Stimulated activated CD8-positive, alpha-beta memory T cell treated with anti-CD3 and anti-CD28 coated beads, Interleukin-2, amount 100 ng/mL, for 1 hour (primary cell): ENCODE measurements around the gene DNAAF5.
A peak's percentile ranks its signal among the peaks of the same experiment; 100 is the strongest.
"Not testable (repeated sequence)": the region's sequence is repeated elsewhere in the genome, so short reads cannot be mapped to it uniquely, and the experiment has no call there.

Experiments used
- DNase-seq, 2 donors: peaks; one replicate each; pipeline ENCODE4 v3.0.0-alpha.2; 2020; ENCODE audit warnings: low read depth in 2 of 2

DNAAF5 gene

GRCh38 chr7:782718-783449 is 56.4 kb downstream of the DNAAF5 start:
- DNase-seq = no peak

DNA sequence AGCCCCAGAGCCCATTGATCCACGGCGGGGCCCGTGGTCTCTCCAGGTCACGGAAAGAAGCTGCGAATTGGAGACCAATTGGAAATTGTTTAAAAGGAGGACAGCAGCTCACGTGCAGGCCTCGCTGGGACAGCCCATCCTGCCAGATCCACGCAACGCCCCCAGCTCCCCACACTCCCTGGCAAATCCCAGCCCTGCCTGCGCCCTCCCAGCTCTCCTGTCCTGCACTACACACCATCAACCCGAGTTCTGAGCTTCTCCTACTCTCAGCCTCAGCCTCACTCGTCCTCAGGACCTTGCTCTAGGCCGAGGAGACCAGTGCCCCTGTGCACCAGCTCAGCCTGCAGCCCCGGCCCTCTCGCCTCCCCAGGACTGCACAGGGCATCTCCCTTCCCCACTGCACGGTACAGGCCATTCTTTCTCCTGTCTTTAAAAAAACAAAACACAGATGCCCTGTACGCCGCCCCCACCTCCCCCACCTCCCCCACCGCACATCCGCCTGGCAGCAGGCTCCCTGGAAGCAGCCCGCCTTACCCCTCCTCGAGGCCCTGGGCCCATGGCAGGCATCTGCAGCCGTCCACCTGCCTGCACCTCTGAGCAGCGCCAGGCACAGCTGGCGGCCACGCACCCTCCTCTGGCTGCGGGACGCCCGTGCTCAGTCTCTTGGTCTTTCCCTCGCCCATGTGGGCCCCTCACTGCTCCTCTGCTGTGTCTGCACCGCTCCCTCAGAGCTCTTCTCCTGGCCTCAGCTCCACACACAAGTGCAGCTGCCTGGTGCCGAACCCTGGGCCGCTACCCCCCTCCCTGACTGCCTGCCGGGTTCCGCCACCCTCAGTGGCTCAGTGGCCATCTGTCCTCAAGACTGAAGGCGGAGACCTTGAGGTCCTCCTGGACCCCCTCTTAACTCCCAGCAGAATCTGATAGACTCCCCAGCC is 57.3 kb downstream of the DNAAF5 start:
- DNase-seq = no peak

DNA sequence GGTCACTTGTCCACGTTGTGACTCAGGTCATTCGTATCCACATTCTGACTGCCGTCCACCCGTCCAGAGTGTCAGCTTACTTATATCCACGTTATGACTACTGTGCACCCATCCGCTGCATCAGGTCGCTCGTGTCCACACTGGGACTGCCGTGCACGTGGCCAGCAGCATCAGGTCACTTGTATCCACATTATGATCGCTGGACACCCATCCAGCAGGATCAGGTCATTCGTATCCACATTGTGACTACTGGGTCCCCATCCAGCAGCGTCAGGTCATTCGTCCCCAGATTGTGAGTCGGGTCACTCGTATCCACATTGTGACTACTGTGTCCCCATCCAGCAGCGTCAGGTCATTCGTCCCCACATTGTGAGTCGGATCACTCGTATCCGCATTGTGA is 58.5 kb downstream of the DNAAF5 start:
- no peak for DNase-seq

DNA sequence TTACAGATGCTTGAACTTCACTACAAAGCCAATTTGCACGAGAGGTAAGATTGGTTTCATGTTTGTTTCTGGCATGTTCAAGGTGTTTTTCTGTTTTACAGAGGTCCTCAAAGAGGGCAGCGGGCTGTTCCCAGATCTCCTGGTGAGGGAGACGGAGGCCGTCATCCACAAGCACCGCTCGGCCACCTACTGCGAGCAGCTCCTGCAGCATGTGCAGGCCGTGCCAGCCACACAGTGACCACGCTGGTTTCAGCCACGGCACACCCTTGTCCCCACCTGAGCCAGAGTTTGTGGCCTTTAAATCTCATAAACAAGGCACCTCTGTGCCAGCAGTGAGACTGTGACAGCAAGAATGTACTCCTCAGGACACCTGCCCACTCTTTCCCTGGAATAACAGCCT is 58.9 kb downstream of the DNAAF5 start:
- no peak for DNase-seq

- DNase-seq = peak; percentile 47 to 62
These were observed 60.2 kb downstream of the DNAAF5 start for GRCh38 chr7:786472-787255.

GRCh38 chr7:787332-788240 is 61.1 kb downstream of the DNAAF5 start:
- no peak for DNase-seq

DNA sequence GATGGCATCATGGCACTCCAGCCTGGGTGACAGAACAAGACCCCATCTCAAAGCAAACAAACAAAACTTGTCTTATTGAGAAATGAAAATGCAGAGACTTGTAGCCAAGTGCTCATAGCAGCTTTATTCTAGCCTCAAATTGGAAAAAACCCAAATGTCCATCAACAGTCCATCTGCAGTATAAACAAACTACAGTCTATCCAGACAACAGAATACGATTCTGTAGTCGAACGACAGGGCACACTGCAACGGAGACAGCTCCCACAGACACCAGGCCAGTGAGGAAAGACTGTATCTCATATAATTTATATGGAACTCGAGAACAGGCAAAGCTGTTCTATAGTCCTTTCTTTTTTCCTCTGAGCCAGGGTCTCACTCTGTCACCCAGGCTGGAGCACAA is 65.0 kb downstream of the DNAAF5 start:
- no peak for DNase-seq

- no peak for DNase-seq
These were observed 67.7 kb downstream of the DNAAF5 start for GRCh38 chr7:794207-794606.

- no peak for DNase-seq
These were observed 68.3 kb downstream of the DNAAF5 start for GRCh38 chr7:794671-795329.

DNA sequence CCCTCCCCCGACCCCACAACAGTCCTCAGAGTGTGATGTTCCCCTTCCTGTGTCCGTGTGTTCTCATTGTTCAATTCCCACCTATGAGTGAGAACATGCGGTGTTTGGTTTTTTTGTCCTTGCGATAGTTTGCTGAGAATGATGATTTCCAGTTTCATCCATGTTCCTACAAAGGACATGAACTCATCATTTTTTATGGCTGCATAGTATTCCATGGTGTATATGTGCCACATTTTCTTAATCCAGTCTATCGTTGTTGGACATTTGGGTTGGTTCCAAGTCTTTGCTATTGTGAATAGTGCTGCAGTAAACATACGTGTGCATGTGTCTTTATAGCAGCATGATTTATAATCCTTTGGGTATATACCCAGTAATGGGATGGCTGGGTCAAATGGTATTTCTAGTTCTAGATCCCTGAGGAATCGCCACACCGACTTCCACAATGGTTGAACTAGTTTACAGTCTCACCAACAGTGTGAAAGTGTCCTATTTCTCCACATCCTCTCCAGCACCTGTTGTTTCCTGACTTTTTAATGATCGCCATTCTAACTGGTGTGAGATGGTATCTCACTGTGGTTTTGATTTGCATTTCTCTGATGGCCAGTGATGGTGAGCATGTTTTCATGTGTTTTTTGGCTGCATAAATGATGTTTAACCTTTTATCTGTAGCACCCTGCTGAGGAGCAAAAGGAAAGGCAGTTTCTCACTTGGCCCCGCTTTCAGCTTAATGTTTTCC is 70.1 kb downstream of the DNAAF5 start:
- not testable (repeated sequence) for DNase-seq

DNA sequence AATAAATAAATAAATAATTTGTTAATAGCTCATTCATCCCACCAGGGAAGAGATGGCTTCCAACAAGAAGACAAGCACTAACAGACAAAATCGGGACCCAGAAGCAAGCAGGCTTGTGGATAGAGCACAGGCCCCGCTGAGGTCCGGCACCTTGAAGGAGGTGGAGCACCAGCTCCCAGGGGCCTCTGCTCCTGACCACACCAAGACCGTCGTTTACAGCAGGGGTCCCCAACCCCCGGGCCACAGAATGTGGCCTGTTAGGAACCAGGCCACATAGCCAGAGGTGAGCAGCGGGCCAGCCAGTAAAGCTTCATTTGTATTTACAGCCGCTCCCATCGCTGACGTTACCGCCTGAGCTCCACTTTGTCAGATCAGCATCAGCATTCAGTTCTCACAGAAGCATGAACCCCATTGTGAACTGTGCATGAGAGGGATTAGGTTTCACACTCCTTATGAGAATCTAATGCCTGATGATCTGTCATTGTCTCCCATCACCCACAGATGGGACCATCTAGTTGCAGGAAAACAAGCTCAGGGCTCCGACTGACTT is 72.5 kb downstream of the DNAAF5 start:
- no peak for DNase-seq

- DNase-seq = no peak
These were observed 74.2 kb downstream of the DNAAF5 start for GRCh38 chr7:800692-801091.

DNA sequence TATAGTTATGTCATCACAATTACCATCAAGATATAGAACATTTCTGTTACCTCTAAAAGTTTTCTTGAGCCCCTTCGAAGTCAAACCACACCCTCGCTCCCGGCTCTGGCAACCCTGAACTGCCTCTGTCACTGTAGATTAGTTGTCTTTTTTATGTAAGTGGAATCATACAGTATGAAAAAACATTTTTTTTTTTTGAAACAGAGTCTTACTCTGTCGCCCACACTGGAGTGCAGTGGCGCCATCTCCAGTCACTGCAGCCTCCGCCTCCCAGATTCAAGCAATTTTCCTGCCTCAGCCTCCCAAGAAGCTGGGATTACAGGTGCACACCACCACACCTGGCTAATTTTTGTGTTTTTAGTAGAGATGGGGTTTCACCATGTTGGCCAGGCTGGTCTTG is 74.9 kb downstream of the DNAAF5 start:
- DNase-seq = not testable (repeated sequence)

GRCh38 chr7:801940-802381 is 75.5 kb downstream of the DNAAF5 start:
- DNase-seq = no peak

DNA sequence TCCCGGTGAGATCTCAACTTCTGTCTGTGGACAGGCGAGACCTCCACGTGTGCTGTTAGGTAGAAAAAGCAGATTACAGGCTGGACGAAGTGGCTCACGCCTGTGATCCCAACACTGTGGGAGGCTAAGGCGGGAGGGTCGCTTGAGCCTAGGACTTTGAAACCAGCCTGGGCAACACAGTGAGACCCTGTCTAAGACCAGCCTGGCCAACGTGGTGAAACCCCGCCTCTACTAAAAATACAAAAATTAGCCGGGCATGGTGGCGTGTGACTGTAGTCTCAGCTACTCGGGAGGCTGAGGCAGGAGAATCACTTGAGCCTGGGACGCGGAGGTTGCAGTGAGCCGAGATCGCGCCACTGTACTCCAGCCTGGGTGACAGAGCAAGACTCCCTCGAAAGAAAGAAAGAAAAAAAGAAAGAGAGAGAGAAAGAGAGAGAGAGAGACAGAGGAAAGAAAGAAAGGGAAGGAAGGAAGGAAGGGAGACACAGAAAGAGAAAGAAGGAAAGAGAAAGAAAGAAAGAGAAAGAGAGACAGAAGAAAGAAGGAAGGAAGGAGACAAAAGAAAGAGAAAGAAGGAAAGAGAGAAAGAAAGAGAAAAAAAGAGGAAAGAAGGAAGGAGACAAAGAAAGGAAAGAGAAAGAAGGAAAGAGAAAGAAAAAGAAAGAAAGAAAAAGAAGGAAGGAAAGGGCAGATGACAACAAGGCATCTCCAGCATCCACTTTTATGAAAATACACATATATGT is 76.2 kb downstream of the DNAAF5 start:
- DNase-seq = no peak

DNA sequence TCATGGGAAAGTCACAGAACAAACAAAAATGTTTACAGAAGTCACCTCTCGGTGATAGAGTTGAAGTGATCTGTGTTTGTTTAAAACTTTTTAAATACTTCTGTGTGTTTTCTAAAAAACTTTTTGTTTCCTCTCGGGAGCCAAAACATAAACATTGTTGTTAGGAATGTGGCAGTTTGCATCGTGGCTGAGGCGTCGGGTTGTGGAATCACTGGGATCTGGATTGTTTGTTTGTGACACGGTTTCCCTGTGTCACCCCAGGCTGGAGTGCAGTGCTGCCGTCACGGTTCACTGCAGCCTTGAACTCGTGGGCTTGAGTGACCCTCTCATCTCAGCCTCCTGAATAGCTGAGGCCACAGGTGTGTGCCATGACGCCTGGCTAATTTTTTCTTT is 76.7 kb downstream of the DNAAF5 start:
- no peak for DNase-seq

- DNase-seq = not testable (repeated sequence)
These were observed 77.3 kb downstream of the DNAAF5 start for GRCh38 chr7:803796-804195.

GRCh38 chr7:805261-805660 is 78.8 kb downstream of the DNAAF5 start:
- no peak for DNase-seq
